ENCODE results near the gene MAP2K1.
"Not testable (repeated sequence)": the region's sequence is repeated elsewhere in the genome, so short reads cannot be mapped to it uniquely, and the experiment has no call there.

The MAP2K1 gene

GRCh38 chr15:66393037-66393436 is 6.3 kb downstream of the MAP2K1 start:
- not testable (repeated sequence) for DNase-seq (ENCODE audit: low read depth, low spot score)

- DNase-seq (ENCODE audit: low read depth, low spot score), result no peak
These were observed 7.8 kb downstream of the MAP2K1 start for GRCh38 chr15:66394472-66394871.

GRCh38 chr15:66394915-66395314 is 8.2 kb downstream of the MAP2K1 start:
- no peak for DNase-seq (ENCODE audit: low read depth, low spot score)

- no peak for DNase-seq (ENCODE audit: low read depth, low spot score)
These were observed 12.6 kb downstream of the MAP2K1 start for GRCh38 chr15:66399276-66399675.

GRCh38 chr15:66400351-66400774 is 13.7 kb downstream of the MAP2K1 start:
- DNase-seq (ENCODE audit: low read depth, low spot score), result no peak

GRCh38 chr15:66401130-66402021 is 14.7 kb downstream of the MAP2K1 start:
- no peak for DNase-seq (ENCODE audit: low read depth, low spot score)

- DNase-seq (ENCODE audit: low read depth, low spot score), result no peak
These were observed 16.1 kb downstream of the MAP2K1 start for GRCh38 chr15:66402761-66403284.

GRCh38 chr15:66403323-66403722 is 16.6 kb downstream of the MAP2K1 start:
- DNase-seq (ENCODE audit: low read depth, low spot score), result no peak

GRCh38 chr15:66404122-66404521 is 17.4 kb downstream of the MAP2K1 start:
- no peak for DNase-seq (ENCODE audit: low read depth, low spot score)

- no peak for DNase-seq (ENCODE audit: low read depth, low spot score)
These were observed 17.8 kb downstream of the MAP2K1 start for GRCh38 chr15:66404532-66404931.

- no peak for DNase-seq (ENCODE audit: low read depth, low spot score)
These were observed 18.3 kb downstream of the MAP2K1 start for GRCh38 chr15:66405007-66405406.

- no peak for DNase-seq (ENCODE audit: low read depth, low spot score)
These were observed 18.9 kb downstream of the MAP2K1 start for GRCh38 chr15:66405615-66406014.

- DNase-seq (ENCODE audit: low read depth, low spot score), result no peak
These were observed 21.5 kb downstream of the MAP2K1 start for GRCh38 chr15:66408254-66408653.

GRCh38 chr15:66408675-66409282 is 22.1 kb downstream of the MAP2K1 start:
- DNase-seq (ENCODE audit: low read depth, low spot score), result no peak

GRCh38 chr15:66409565-66410108 is 22.9 kb downstream of the MAP2K1 start:
- no peak for DNase-seq (ENCODE audit: low read depth, low spot score)

GRCh38 chr15:66411190-66411589 is 24.5 kb downstream of the MAP2K1 start:
- DNase-seq (ENCODE audit: low read depth, low spot score), result no peak

- no peak for DNase-seq (ENCODE audit: low read depth, low spot score)
These were observed 25.5 kb downstream of the MAP2K1 start for GRCh38 chr15:66412220-66412619.

GRCh38 chr15:66413579-66413978 is 26.9 kb downstream of the MAP2K1 start:
- no peak for DNase-seq (ENCODE audit: low read depth, low spot score)

- DNase-seq (ENCODE audit: low read depth, low spot score), result no peak
These were observed 28.6 kb downstream of the MAP2K1 start for GRCh38 chr15:66415360-66415759.

GRCh38 chr15:66417736-66418135 is 31.0 kb downstream of the MAP2K1 start:
- DNase-seq (ENCODE audit: low read depth, low spot score), result no peak

GRCh38 chr15:66419471-66419870 is 32.8 kb downstream of the MAP2K1 start:
- no peak for DNase-seq (ENCODE audit: low read depth, low spot score)

GRCh38 chr15:66422347-66422746 is 35.6 kb downstream of the MAP2K1 start:
- no peak for DNase-seq (ENCODE audit: low read depth, low spot score)

GRCh38 chr15:66423149-66423548 is 36.4 kb downstream of the MAP2K1 start:
- no peak for DNase-seq (ENCODE audit: low read depth, low spot score)
